Coronary artery (tissue), 2 donors: ENCODE measurements around the gene PRKN.

Source experiments
- DNase-seq: peaks from one replicate; pipeline ENCODE4 v3.0.0-alpha.2; 2017; ENCODE audit warnings: low spot score
- H3K27ac ChIP-seq, 2 donors: fragments of 200-600 bp; sonication (generic); one replicate each; pipeline ENCODE4 v1.5.1; 2016 to 2019
- H3K4me3 ChIP-seq: fragments of 200-600 bp; sonication (generic); 2 replicates; pipeline ENCODE4 v1.5.1; 2016; ENCODE audit warnings: mild to moderate bottlenecking, moderate library complexity
- TF ChIP-seq, protein P1 (sequence below): fragments of 200-600 bp; sonication (generic); IDR thresholded peaks from one replicate; pipeline ENCODE4 v1.5.1; 2019; ENCODE audit warnings: antibody characterized with exemption

The PRKN gene

GRCh38 chr6:162526960-162527359 is 200.6 kb downstream of the PRKN start:
- TF ChIP-seq, protein P1, sequence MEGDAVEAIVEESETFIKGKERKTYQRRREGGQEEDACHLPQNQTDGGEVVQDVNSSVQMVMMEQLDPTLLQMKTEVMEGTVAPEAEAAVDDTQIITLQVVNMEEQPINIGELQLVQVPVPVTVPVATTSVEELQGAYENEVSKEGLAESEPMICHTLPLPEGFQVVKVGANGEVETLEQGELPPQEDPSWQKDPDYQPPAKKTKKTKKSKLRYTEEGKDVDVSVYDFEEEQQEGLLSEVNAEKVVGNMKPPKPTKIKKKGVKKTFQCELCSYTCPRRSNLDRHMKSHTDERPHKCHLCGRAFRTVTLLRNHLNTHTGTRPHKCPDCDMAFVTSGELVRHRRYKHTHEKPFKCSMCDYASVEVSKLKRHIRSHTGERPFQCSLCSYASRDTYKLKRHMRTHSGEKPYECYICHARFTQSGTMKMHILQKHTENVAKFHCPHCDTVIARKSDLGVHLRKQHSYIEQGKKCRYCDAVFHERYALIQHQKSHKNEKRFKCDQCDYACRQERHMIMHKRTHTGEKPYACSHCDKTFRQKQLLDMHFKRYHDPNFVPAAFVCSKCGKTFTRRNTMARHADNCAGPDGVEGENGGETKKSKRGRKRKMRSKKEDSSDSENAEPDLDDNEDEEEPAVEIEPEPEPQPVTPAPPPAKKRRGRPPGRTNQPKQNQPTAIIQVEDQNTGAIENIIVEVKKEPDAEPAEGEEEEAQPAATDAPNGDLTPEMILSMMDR, result no peak
- Histone ChIP-seq H3K27ac (no peak overlapping the region), H3K4me3 (no peak overlapping the region)
- no peak for DNase-seq

GRCh38 chr6:162525181-162525580 is 202.4 kb downstream of the PRKN start:
- H3K27ac ChIP-seq, result no peak overlapping the region
- TF ChIP-seq, protein P1, result no peak
- no peak overlapping the region for H3K4me3 ChIP-seq
- no peak for DNase-seq

GRCh38 chr6:162512744-162513143 is 214.8 kb downstream of the PRKN start:
- TF ChIP-seq, protein P1, result no peak
- Histone ChIP-seq H3K27ac (no peak overlapping the region), H3K4me3 (no peak overlapping the region)
- DNase-seq, result no peak

GRCh38 chr6:162497389-162497788 is 230.2 kb downstream of the PRKN start:
- no peak for DNase-seq

DNA sequence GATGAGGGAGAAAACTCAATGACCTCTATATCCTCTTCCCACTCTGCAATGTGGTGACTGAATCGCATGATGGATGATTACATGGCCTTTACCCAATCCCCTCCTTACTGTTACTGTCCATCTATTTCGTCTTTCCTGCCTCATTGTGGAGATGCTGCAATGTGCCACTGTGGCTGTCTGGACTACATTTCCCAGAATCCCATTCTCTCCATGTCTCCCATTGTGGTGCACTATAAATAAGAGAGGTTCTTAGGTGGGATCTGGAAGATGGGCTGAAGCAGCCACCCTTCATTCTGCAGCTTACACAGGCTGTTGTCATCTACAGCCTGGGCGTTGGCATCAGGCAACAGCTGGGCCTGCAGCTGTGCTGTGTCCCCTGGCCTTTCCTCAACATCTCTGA is 233.6 kb downstream of the PRKN start:
- TF ChIP-seq, protein P1, result no peak
- H3K27ac ChIP-seq, result no peak overlapping the region
- H3K4me3 ChIP-seq, result no peak overlapping the region
- DNase-seq, result no peak

More at GRCh38 chr6:162497389-162497788, 230.2 kb downstream of the PRKN start:
- TF ChIP-seq, protein P1, result no peak
- Histone ChIP-seq H3K4me3 (no peak overlapping the region), H3K27ac (no peak overlapping the region)

- TF ChIP-seq, protein P1, result no peak
- H3K27ac ChIP-seq, result no peak overlapping the region
- DNase-seq, result no peak
- H3K4me3 ChIP-seq, result no peak overlapping the region
Observed at GRCh38 chr6:162491637-162492036, 235.9 kb downstream of the PRKN start.

DNA sequence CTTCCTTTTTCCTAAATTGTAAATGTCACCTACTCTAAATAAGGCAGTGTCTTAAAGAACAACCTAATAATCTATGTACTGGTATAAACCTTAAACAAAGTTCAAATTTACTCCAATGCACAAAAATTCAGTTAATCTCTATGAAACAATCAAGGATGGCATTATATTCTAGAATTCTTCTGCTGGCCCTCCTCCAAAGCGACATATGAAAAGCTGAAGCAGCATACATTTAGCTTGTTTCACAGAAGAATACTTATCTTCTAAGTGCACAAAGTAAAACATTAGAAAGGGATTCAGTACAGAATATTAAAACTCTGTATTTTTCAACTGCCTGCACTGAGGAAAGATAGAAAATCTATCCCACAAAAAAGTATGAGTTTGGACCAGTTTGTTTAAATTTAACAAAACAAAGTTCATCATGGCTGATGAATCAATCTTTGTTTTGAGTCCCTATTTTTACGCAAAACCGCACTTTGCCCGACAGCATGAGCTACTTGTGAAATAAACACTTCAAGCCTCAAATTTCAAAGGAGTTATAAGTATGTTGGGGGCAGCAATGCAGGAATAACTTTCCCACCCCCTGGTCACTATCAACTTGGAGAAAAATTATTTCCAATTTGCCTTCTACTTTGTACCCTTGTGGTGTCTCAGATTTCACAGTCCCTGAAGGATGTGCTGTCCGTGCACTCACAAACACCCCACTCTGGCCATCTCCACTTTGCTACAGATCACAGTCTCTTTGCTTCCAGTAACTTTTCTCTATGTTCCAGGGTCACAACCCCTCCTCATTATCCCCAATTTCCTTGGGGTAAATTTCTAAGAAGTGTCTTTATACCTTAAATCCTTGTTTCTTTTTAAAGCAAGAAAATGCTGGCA is 238.2 kb downstream of the PRKN start:
- TF ChIP-seq, protein P1, result no peak
- no peak for DNase-seq
- H3K27ac ChIP-seq, result no peak overlapping the region
- no peak overlapping the region for H3K4me3 ChIP-seq
